HCT116 (cell line): ENCODE results near the gene AK3.

Source experiments
- EZH2 ChIP-seq: fragments of 200-600 bp; sonication (generic); IDR thresholded peaks from 2 replicates; pipeline ENCODE4 v1.6.1; 2017; ENCODE audit warnings: antibody characterized with exemption, mixed run types
- POLR2A ChIP-seq: IDR thresholded peaks from 2 replicates; pipeline ENCODE4 v1.7.0; 2011; ENCODE audit warnings: borderline replicate concordance; ENCODE audit not compliant: insufficient read depth, insufficient read length; ENCODE audit errors: extremely low read depth
- TF ChIP-seq, protein P1 (sequence below): IDR thresholded peaks from 2 replicates; pipeline ENCODE4 v1.6.1; 2012; ENCODE audit warnings: low read depth
- TF ChIP-seq, protein P2 (sequence below), 3 experiments: fragments of 200-600 bp in 1 of 3; sonication (generic) in 1 of 3; IDR thresholded peaks in 2 of 3; conservative IDR thresholded peaks in 1 of 3; 2 replicates each; pipeline ENCODE4 v1.5.1; 2012 to 2017; ENCODE audit warnings: low read depth in 2 of 3, low read length in 2 of 3, antibody characterized with exemption in 1 of 3, borderline replicate concordance in 1 of 3, control low read depth in 1 of 3, mild to moderate bottlenecking in 1 of 3, mixed read lengths in 1 of 3, mixed run types in 1 of 3, moderate library complexity in 1 of 3; ENCODE audit not compliant: insufficient read depth in 1 of 3
- TF ChIP-seq, protein P3 (sequence below): IDR thresholded peaks from 2 replicates; pipeline ENCODE4 v1.6.1; 2011; ENCODE audit warnings: mild to moderate bottlenecking, low read length, moderate library complexity; ENCODE audit not compliant: insufficient replicate concordance; ENCODE audit errors: extremely low read depth
- TF ChIP-seq, protein P4 (sequence below): IDR thresholded peaks from 2 replicates; pipeline ENCODE4 v1.6.1; 2012

DNA sequence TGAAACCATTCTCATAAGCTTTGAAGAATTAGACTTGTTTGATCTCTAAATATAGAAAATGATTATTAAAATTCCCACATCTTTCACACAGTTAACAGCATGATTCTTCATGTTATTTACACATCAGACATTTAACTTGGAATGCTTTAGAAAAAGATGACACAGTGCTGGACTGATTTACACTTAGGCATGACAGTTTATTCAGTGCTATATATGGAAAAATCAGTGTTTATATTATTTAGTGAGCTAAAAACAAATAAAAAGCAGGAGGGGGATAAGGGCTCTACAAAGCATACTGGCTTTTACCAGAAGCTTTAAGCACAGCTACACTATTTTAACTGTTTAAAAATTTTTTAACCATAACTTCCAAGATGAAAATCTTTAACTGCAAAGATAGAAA, 31.6 kb downstream of the AK3 start:
- TF ChIP-seq, protein P1, sequence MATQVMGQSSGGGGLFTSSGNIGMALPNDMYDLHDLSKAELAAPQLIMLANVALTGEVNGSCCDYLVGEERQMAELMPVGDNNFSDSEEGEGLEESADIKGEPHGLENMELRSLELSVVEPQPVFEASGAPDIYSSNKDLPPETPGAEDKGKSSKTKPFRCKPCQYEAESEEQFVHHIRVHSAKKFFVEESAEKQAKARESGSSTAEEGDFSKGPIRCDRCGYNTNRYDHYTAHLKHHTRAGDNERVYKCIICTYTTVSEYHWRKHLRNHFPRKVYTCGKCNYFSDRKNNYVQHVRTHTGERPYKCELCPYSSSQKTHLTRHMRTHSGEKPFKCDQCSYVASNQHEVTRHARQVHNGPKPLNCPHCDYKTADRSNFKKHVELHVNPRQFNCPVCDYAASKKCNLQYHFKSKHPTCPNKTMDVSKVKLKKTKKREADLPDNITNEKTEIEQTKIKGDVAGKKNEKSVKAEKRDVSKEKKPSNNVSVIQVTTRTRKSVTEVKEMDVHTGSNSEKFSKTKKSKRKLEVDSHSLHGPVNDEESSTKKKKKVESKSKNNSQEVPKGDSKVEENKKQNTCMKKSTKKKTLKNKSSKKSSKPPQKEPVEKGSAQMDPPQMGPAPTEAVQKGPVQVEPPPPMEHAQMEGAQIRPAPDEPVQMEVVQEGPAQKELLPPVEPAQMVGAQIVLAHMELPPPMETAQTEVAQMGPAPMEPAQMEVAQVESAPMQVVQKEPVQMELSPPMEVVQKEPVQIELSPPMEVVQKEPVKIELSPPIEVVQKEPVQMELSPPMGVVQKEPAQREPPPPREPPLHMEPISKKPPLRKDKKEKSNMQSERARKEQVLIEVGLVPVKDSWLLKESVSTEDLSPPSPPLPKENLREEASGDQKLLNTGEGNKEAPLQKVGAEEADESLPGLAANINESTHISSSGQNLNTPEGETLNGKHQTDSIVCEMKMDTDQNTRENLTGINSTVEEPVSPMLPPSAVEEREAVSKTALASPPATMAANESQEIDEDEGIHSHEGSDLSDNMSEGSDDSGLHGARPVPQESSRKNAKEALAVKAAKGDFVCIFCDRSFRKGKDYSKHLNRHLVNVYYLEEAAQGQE: no peak
- TF ChIP-seq, protein P2, sequence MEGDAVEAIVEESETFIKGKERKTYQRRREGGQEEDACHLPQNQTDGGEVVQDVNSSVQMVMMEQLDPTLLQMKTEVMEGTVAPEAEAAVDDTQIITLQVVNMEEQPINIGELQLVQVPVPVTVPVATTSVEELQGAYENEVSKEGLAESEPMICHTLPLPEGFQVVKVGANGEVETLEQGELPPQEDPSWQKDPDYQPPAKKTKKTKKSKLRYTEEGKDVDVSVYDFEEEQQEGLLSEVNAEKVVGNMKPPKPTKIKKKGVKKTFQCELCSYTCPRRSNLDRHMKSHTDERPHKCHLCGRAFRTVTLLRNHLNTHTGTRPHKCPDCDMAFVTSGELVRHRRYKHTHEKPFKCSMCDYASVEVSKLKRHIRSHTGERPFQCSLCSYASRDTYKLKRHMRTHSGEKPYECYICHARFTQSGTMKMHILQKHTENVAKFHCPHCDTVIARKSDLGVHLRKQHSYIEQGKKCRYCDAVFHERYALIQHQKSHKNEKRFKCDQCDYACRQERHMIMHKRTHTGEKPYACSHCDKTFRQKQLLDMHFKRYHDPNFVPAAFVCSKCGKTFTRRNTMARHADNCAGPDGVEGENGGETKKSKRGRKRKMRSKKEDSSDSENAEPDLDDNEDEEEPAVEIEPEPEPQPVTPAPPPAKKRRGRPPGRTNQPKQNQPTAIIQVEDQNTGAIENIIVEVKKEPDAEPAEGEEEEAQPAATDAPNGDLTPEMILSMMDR (IDR thresholded peaks at IDR 0.05 in 2 of 3, conservative IDR thresholded peaks at IDR 0.05 in 1 of 3; ENCODE audit: borderline replicate concordance in 1 of 3, insufficient read depth in 1 of 3, low read depth in 2 of 3, low read length in 2 of 3): no peak
- TF ChIP-seq EZH2 (no peak), POLR2A (no peak)
- TF ChIP-seq, protein P3, sequence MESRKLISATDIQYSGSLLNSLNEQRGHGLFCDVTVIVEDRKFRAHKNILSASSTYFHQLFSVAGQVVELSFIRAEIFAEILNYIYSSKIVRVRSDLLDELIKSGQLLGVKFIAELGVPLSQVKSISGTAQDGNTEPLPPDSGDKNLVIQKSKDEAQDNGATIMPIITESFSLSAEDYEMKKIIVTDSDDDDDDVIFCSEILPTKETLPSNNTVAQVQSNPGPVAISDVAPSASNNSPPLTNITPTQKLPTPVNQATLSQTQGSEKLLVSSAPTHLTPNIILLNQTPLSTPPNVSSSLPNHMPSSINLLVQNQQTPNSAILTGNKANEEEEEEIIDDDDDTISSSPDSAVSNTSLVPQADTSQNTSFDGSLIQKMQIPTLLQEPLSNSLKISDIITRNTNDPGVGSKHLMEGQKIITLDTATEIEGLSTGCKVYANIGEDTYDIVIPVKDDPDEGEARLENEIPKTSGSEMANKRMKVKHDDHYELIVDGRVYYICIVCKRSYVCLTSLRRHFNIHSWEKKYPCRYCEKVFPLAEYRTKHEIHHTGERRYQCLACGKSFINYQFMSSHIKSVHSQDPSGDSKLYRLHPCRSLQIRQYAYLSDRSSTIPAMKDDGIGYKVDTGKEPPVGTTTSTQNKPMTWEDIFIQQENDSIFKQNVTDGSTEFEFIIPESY: no peak
- TF ChIP-seq, protein P4, sequence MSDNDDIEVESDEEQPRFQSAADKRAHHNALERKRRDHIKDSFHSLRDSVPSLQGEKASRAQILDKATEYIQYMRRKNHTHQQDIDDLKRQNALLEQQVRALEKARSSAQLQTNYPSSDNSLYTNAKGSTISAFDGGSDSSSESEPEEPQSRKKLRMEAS: no peak
